ENCODE data around the gene DYRK1A. TPM values are rescaled to one million over a fixed set of nuclear protein-coding genes. Genes with fewer than 3 reads are reported as not detected.

Gene DYRK1A
- total and polyA plus RNA-seq, 4 donors = 42.4 to 95.9 (median 59.1) TPM

GRCh38 chr21:37571442-37571841 lies 204.9 kb downstream of the DYRK1A start:
- Histone ChIP-seq H3K27ac (ENCODE audit: low read depth, low read length) (no peak overlapping the region), H3K27me3 (ENCODE audit: control insufficient read depth, insufficient read depth, low read length) (no peaks in the 10 kb centered on the region), H3K4me3 (ENCODE audit: low read depth, low read length) (no peak overlapping the region), H3K9me3 (ENCODE audit: control insufficient read depth, insufficient read depth, low read length) (no peaks in the 10 kb centered on the region), H3K4me1 (ENCODE audit: control insufficient read depth, insufficient read depth, low read length) (no peaks in the 10 kb centered on the region), H3K36me3 (ENCODE audit: control insufficient read depth, insufficient read depth, low read length) (no peaks in the 10 kb centered on the region)
- WGBS (ENCODE audit: insufficient coverage) = 100% methylated on average over 1 of the region's 6 CpGs
- no peak for DNase-seq (ENCODE audit: low read depth in 4 of 6, low spot score in 6 of 6)

GRCh38 chr21:37574316-37574715 lies 207.7 kb downstream of the DYRK1A start:
- DNase-seq (ENCODE audit: low read depth in 4 of 6, low spot score in 6 of 6) = no peak
- H3K27ac ChIP-seq (ENCODE audit: low read depth, low read length) = no peak overlapping the region
- 91% methylated on average over 4 of the region's 6 CpGs for WGBS (ENCODE audit: insufficient coverage)

GRCh38 chr21:37574751-37575150 lies 208.2 kb downstream of the DYRK1A start:
- WGBS (ENCODE audit: insufficient coverage) = 97% methylated on average over 7 of the region's 7 CpGs
- Histone ChIP-seq H3K27me3 (ENCODE audit: control insufficient read depth, insufficient read depth, low read length) (no peaks in the 10 kb centered on the region), H3K4me3 (ENCODE audit: low read depth, low read length) (no peak overlapping the region), H3K36me3 (ENCODE audit: control insufficient read depth, insufficient read depth, low read length) (no peaks in the 10 kb centered on the region), H3K9me3 (ENCODE audit: control insufficient read depth, insufficient read depth, low read length) (peaks cover 10% of the 10 kb centered on the region), H3K27ac (ENCODE audit: low read depth, low read length) (no peak overlapping the region), H3K4me1 (ENCODE audit: control insufficient read depth, insufficient read depth, low read length) (no peaks in the 10 kb centered on the region)
- DNase-seq (ENCODE audit: low read depth in 4 of 6, low spot score in 6 of 6) = no peak

More at GRCh38 chr21:37574316-37574715, 207.7 kb downstream of the DYRK1A start:
- H3K27me3 ChIP-seq (ENCODE audit: control insufficient read depth, insufficient read depth, low read length) = no peaks in the 10 kb centered on the region
- no peaks in the 10 kb centered on the region for H3K36me3 ChIP-seq (ENCODE audit: control insufficient read depth, insufficient read depth, low read length)
- H3K4me1 ChIP-seq (ENCODE audit: control insufficient read depth, insufficient read depth, low read length) = no peaks in the 10 kb centered on the region
- peaks cover 10% of the 10 kb centered on the region for H3K9me3 ChIP-seq (ENCODE audit: control insufficient read depth, insufficient read depth, low read length)
- no peak overlapping the region for H3K4me3 ChIP-seq (ENCODE audit: low read depth, low read length)

GRCh38 chr21:37575580-37575979 lies 209.0 kb downstream of the DYRK1A start:
- Histone ChIP-seq H3K4me1 (ENCODE audit: control insufficient read depth, insufficient read depth, low read length) (no peaks in the 10 kb centered on the region), H3K4me3 (ENCODE audit: low read depth, low read length) (no peak overlapping the region), H3K36me3 (ENCODE audit: control insufficient read depth, insufficient read depth, low read length) (no peaks in the 10 kb centered on the region), H3K27me3 (ENCODE audit: control insufficient read depth, insufficient read depth, low read length) (no peaks in the 10 kb centered on the region), H3K27ac (ENCODE audit: low read depth, low read length) (no peak overlapping the region), H3K9me3 (ENCODE audit: control insufficient read depth, insufficient read depth, low read length) (peaks cover 10% of the 10 kb centered on the region)
- WGBS (ENCODE audit: insufficient coverage) = 82% methylated on average over 9 of the region's 11 CpGs
- no peak for DNase-seq (ENCODE audit: low read depth in 4 of 6, low spot score in 6 of 6)

Other genes starting within 250 kb of the DYRK1A start
- gene VPS26C, start 99.4 kb upstream of the DYRK1A start, total RNA-seq = 10 to 100 TPM; 40.4 to 47.1 TPM
- 10 to 100 TPM; 36.5 to 39.1 TPM for gene VPS26C, start 99.4 kb upstream of the DYRK1A start, polyA plus RNA-seq (ENCODE audit: insufficient read length in 2 of 2)